Right atrium auricular region (tissue), 2 donors: ENCODE measurements around the gene JUND. TPM values are rescaled to one million over a fixed set of nuclear protein-coding genes. Genes with fewer than 3 reads are reported as not detected.

Experiments
- DNase-seq: peaks from one replicate; pipeline ENCODE4 v3.0.0-alpha.2; 2019; ENCODE audit warnings: low spot score
- H3K27ac ChIP-seq, 2 donors: fragments of 200-600 bp; sonication (generic); 1 replicate in 1 of 2; 2 replicates in 1 of 2; pipeline ENCODE4 v1.5.1; 2016 to 2019
- H3K27me3 ChIP-seq, 2 donors: fragments of 200-600 bp; sonication (generic); one replicate each; pipeline versions ENCODE4 v1.5.1 to v1.6.0; 2017 to 2019
- H3K36me3 ChIP-seq: fragments of 200-600 bp; sonication (generic); one replicate; pipeline ENCODE4 v1.5.1; 2016
- H3K4me1 ChIP-seq, 2 donors: fragments of 200-600 bp; sonication (generic); one replicate each; pipeline versions ENCODE4 v1.5.1 to v1.6.0; 2017 to 2019
- H3K4me3 ChIP-seq, 2 donors: fragments of 200-600 bp; sonication (generic); 1 replicate in 1 of 2; 2 replicates in 1 of 2; pipeline ENCODE4 v1.5.1; 2017 to 2019; ENCODE audit warnings: mild to moderate bottlenecking in 1 of 2, moderate library complexity in 1 of 2
- H3K9me3 ChIP-seq, 2 donors: fragments of 200-600 bp; sonication (generic); one replicate each; pipeline ENCODE4 v1.5.1; 2019
- total RNA-seq, 2 donors: library from RNA; depleted of rRNA; stranded (reverse); fragments of >200 nt; gene quantifications; one replicate each; pipeline ENCODE4 v1.1.0, GENCODE V29; 2016
- TF ChIP-seq, protein P1 (sequence below), 2 donors: fragments of 200-600 bp; sonication (generic); IDR thresholded peaks; one replicate each; pipeline ENCODE4 v1.5.1; 2019; ENCODE audit warnings: antibody characterized with exemption in 2 of 2

Gene JUND
- total RNA-seq, 2 donors from 2014 or later = 240 to 420 TPM

DNA sequence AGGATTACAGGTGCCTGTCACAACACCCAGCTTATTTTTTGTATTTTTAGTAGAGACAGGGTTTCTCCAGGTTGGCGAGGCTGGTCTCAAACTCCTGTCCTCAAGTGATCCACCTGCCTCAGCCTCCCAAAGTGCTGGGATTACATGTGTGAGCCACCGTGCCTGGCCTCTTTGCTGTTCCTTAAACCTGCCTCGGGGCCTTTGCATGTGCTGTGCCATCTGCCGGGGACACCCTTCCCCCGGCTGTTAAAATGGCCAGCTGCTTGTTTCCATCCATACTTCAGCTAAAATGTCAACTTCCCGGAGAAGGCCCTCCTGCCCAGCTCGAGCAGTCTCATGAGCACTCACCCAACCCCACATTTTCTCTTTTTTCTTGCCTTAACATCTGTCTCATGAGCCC is 36.1 kb downstream of the JUND start:
- H3K4me3 ChIP-seq = no peak overlapping the region
- no peaks in the 10 kb centered on the region for H3K36me3 ChIP-seq
- H3K4me1 ChIP-seq = peaks cover 0 to 6% of the 10 kb centered on the region in 2 donors
- TF ChIP-seq, protein P1, sequence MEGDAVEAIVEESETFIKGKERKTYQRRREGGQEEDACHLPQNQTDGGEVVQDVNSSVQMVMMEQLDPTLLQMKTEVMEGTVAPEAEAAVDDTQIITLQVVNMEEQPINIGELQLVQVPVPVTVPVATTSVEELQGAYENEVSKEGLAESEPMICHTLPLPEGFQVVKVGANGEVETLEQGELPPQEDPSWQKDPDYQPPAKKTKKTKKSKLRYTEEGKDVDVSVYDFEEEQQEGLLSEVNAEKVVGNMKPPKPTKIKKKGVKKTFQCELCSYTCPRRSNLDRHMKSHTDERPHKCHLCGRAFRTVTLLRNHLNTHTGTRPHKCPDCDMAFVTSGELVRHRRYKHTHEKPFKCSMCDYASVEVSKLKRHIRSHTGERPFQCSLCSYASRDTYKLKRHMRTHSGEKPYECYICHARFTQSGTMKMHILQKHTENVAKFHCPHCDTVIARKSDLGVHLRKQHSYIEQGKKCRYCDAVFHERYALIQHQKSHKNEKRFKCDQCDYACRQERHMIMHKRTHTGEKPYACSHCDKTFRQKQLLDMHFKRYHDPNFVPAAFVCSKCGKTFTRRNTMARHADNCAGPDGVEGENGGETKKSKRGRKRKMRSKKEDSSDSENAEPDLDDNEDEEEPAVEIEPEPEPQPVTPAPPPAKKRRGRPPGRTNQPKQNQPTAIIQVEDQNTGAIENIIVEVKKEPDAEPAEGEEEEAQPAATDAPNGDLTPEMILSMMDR (IDR thresholded peaks at IDR 0.05) = no peak
- no peak overlapping the region for H3K27ac ChIP-seq
- no peaks in the 10 kb centered on the region for H3K27me3 ChIP-seq
- H3K9me3 ChIP-seq = peaks cover 0 to 2% of the 10 kb centered on the region in 2 donors
- no peak for DNase-seq

DNA sequence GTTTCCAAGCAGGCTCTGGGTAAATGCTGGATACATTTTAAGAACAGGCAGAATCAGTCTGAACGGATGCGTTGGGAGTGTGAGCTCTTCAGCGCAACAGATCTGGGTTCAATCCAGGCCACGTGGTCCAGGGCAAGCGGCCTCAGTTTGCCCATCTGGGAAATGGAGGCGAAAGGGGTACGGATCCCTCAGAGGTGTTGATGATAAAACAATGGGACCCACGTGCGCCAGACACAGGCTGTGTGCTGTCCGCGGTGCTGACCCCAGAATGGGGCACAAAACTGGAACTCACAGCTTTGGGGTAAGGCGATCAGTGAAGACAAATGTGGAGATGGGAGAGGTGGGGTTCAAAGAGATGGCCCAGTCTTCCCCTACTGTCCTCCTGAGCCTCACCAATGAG is 42.1 kb downstream of the JUND start:
- H3K4me1 ChIP-seq = no peaks in the 10 kb centered on the region
- TF ChIP-seq, protein P1 (IDR thresholded peaks at IDR 0.05) = no peak

DNA sequence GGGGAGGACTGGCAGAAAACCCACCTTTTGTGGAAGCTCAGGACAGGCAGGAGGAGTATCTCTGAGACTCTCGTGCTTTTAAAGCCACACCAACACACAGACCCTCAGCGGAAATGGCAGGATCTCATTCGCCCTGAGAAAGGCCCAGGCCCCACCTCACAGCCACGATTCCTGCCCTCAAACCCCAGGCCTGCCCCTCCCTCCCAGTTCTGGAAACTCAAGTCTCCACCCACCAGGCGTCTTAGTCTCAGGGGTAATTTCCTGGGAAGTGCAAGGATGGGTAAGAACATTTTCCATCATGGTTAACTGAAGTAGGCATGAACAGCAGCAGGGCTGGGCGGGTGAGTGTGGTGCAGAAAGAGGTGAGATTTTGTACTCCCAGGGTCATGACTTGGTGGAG is 47.2 kb downstream of the JUND start:
- no peaks in the 10 kb centered on the region for H3K36me3 ChIP-seq
- no peaks in the 10 kb centered on the region for H3K27me3 ChIP-seq

More for the DNA sequence above, 42.1 kb downstream of the JUND start:
- no peaks in the 10 kb centered on the region for H3K27me3 ChIP-seq
- DNase-seq = no peak
- H3K27ac ChIP-seq = no peak overlapping the region
- H3K4me3 ChIP-seq = no peak overlapping the region
- H3K36me3 ChIP-seq = no peaks in the 10 kb centered on the region
- H3K9me3 ChIP-seq = no peaks in the 10 kb centered on the region

DNA sequence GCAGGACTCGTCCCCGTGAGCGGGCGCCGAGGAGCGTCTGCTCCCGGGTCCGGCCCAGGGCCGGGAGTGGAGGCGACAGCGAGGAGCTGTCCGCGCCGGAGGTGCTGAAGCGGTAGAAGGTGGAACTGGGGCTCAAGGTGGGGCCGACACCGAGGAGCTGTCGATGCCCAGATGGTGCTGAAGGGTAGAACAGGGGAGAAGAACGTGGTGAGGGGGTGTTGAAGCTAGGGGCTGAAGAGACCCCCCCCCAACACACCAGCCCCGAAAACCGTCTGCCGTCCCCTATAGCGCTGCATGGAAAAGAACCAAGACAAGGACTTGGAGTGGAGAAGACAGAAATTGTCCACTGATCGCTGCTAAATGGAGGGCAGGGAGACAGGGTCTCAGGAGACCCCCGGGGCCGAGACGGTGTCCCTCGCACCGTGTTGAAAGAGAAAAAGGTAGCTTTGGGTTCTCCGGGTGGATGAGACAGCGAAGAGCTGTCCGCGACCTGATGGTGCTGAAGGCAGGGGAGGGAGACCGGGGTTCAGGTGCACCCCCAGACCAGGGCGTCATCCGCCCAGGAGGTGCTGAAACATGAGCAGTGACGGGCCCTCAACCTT is 48.1 kb downstream of the JUND start:
- H3K27me3 ChIP-seq = no peaks in the 10 kb centered on the region
- no peaks in the 10 kb centered on the region for H3K36me3 ChIP-seq
- no peak overlapping the region for H3K27ac ChIP-seq
- peaks cover 0 to 9% of the 10 kb centered on the region in 2 donors for H3K4me1 ChIP-seq
- H3K9me3 ChIP-seq = peaks cover 0 to 12% of the 10 kb centered on the region in 2 donors
- TF ChIP-seq, protein P1 (IDR thresholded peaks at IDR 0.05) = no peak
- DNase-seq = no peak
- H3K4me3 ChIP-seq = no peak overlapping the region

More for the DNA sequence above, 47.2 kb downstream of the JUND start:
- Histone ChIP-seq H3K9me3 (peaks cover 0 to 12% of the 10 kb centered on the region in 2 donors), H3K4me1 (peaks cover 0 to 9% of the 10 kb centered on the region in 2 donors), H3K27ac (no peak overlapping the region), H3K4me3 (no peak overlapping the region)
- TF ChIP-seq, protein P1 (IDR thresholded peaks at IDR 0.05) = no peak
- DNase-seq = no peak

DNA sequence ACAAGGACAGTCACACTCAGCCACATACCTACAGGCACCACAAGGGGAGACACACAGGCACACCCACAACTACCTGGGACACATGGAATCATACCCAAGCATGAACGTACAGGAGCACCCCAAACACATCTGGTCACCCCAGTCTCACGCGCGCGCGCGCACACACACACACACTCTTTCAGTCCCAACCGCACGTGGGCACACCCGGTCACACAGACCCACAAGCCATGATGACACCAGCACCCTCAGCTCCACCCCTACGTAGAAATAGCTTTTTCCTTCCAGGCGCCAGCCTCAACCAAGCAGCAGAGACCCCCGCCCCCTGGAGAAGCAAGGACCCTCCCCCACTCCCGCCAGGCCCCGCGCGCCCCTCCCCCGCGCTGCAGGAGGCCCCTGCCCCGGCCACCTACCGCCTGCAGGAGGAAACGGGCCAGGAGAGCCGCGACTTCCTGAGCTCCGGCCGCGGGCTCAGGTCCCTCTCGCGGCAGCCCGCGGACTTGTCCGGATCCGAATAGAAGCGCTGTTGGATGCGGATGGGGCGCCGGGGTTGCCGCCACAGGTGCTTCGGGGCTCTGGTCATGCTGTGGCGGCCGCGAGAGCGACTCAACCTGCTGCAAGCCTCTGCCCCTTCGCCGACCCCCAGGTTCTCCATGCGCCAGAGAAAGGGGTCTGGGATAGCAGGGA is 48.7 kb downstream of the JUND start:
- TF ChIP-seq, protein P1 (IDR thresholded peaks at IDR 0.05) = no peak
- no peaks in the 10 kb centered on the region for H3K27me3 ChIP-seq
- DNase-seq = no peak

More for the DNA sequence above, 48.7 kb downstream of the JUND start:
- H3K4me1 ChIP-seq = peaks cover 0 to 16% of the 10 kb centered on the region in 2 donors
- no peak overlapping the region for H3K4me3 ChIP-seq
- no peak overlapping the region for H3K27ac ChIP-seq
- no peaks in the 10 kb centered on the region for H3K36me3 ChIP-seq
- H3K9me3 ChIP-seq = peaks cover 0 to 12% of the 10 kb centered on the region in 2 donors
